GM12878 (cell line): ENCODE measurements around the gene GNG12.

ENCODE experiments used
- CREM ChIP-seq: IDR thresholded peaks from 2 replicates; pipeline ENCODE4 v1.6.1; 2014; ENCODE audit warnings: antibody characterized with exemption, low read depth
- EZH2 ChIP-seq: IDR thresholded peaks from 2 replicates; pipeline ENCODE4 v1.6.1; 2012; ENCODE audit warnings: low read depth, mild to moderate bottlenecking, control low read depth, inconsistent platforms, low read length, borderline replicate concordance; ENCODE audit not compliant: control insufficient read depth
- FOS ChIP-seq: IDR thresholded peaks from 3 replicates; pipeline ENCODE4 v1.6.1; 2011; ENCODE audit warnings: borderline replicate concordance; ENCODE audit not compliant: insufficient read length; ENCODE audit errors: extremely low read depth
- HDAC6 ChIP-seq: fragments of 200-600 bp; sonication (generic); IDR thresholded peaks from one replicate; pipeline ENCODE4 v1.8.0; 2017; ENCODE audit warnings: antibody characterized with exemption; ENCODE audit not compliant: unreplicated experiment
- NR2C2 ChIP-seq: IDR thresholded peaks from 2 replicates; pipeline ENCODE4 v1.6.1; 2011; ENCODE audit warnings: borderline replicate concordance, low read depth; ENCODE audit not compliant: control insufficient read depth, insufficient read length
- SRF ChIP-seq, 2 experiments: IDR thresholded peaks; 2 replicates each; pipeline ENCODE4 v1.6.1; 2011; ENCODE audit warnings: low read depth in 2 of 2, low read length in 2 of 2, mild to moderate bottlenecking in 1 of 2, moderate library complexity in 1 of 2
- YY1 ChIP-seq: IDR thresholded peaks from 2 replicates; pipeline ENCODE4 v1.6.1; 2011; ENCODE audit warnings: low read depth, mild to moderate bottlenecking, low read length
- TF ChIP-seq, protein P1 (sequence below), 3 experiments: IDR thresholded peaks in 2 of 3; conservative IDR thresholded peaks in 1 of 3; 2 replicates each; pipeline ENCODE4 v1.5.1; 2011; ENCODE audit warnings: low read depth in 3 of 3, low read length in 3 of 3, mild to moderate bottlenecking in 3 of 3, control low read depth in 2 of 3, moderate library complexity in 2 of 3, inconsistent platforms in 1 of 3, mixed read lengths in 1 of 3; ENCODE audit not compliant: control insufficient read depth in 2 of 3, insufficient read depth in 1 of 3; ENCODE audit errors: extremely low read depth in 1 of 3
- TF ChIP-seq, protein P2 (sequence below): IDR thresholded peaks from 2 replicates; pipeline ENCODE4 v1.6.1; 2012; ENCODE audit warnings: mild to moderate bottlenecking, low read depth, low read length

DNA sequence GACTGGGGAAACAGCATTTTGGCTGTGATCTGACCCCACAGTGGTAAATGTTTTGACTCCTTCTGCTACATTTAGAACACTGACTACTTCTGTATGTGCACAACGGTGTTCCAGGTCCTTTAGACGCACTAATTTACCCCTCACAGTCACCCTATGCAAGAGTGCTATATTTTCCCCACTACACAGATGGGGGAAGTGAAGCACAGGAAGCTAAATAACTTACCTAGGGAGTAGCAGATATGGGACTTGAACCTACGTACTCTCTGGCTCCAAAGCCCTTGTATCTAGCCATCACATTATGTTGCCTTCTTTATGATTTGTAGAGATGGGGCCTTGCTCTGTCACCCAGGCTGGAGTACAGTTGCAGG lies 99.0 kb downstream of the GNG12 start:
- no peak for TF ChIP-seq YY1
- TF ChIP-seq FOS: no peak
- TF ChIP-seq SRF (IDR thresholded peaks at IDR 0.05; ENCODE audit: low read depth in 2 of 2, low read length in 2 of 2): no peak
- TF ChIP-seq, protein P1, sequence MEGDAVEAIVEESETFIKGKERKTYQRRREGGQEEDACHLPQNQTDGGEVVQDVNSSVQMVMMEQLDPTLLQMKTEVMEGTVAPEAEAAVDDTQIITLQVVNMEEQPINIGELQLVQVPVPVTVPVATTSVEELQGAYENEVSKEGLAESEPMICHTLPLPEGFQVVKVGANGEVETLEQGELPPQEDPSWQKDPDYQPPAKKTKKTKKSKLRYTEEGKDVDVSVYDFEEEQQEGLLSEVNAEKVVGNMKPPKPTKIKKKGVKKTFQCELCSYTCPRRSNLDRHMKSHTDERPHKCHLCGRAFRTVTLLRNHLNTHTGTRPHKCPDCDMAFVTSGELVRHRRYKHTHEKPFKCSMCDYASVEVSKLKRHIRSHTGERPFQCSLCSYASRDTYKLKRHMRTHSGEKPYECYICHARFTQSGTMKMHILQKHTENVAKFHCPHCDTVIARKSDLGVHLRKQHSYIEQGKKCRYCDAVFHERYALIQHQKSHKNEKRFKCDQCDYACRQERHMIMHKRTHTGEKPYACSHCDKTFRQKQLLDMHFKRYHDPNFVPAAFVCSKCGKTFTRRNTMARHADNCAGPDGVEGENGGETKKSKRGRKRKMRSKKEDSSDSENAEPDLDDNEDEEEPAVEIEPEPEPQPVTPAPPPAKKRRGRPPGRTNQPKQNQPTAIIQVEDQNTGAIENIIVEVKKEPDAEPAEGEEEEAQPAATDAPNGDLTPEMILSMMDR (IDR thresholded peaks at IDR 0.05 in 2 of 3, conservative IDR thresholded peaks at IDR 0.05 in 1 of 3; ENCODE audit: control insufficient read depth in 2 of 3, extremely low read depth in 1 of 3, insufficient read depth in 1 of 3, low read depth in 3 of 3, low read length in 3 of 3): no peak
- TF ChIP-seq, protein P2, sequence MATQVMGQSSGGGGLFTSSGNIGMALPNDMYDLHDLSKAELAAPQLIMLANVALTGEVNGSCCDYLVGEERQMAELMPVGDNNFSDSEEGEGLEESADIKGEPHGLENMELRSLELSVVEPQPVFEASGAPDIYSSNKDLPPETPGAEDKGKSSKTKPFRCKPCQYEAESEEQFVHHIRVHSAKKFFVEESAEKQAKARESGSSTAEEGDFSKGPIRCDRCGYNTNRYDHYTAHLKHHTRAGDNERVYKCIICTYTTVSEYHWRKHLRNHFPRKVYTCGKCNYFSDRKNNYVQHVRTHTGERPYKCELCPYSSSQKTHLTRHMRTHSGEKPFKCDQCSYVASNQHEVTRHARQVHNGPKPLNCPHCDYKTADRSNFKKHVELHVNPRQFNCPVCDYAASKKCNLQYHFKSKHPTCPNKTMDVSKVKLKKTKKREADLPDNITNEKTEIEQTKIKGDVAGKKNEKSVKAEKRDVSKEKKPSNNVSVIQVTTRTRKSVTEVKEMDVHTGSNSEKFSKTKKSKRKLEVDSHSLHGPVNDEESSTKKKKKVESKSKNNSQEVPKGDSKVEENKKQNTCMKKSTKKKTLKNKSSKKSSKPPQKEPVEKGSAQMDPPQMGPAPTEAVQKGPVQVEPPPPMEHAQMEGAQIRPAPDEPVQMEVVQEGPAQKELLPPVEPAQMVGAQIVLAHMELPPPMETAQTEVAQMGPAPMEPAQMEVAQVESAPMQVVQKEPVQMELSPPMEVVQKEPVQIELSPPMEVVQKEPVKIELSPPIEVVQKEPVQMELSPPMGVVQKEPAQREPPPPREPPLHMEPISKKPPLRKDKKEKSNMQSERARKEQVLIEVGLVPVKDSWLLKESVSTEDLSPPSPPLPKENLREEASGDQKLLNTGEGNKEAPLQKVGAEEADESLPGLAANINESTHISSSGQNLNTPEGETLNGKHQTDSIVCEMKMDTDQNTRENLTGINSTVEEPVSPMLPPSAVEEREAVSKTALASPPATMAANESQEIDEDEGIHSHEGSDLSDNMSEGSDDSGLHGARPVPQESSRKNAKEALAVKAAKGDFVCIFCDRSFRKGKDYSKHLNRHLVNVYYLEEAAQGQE: no peak
- TF ChIP-seq CREM: no peak
- TF ChIP-seq NR2C2: no peak
- TF ChIP-seq EZH2: no peak
- TF ChIP-seq HDAC6: no peak
